HG03354 (cell line): ENCODE measurements around the gene GNAS.

ENCODE experiments used
- ATAC-seq: cut with Tn5 transposase; IDR thresholded peaks from one replicate; pipeline ENCODE4 v1.9.1; 2021; ENCODE audit warnings: mild to moderate bottlenecking; ENCODE audit not compliant: unreplicated experiment, poor library complexity, severe bottlenecking

GNAS gene

DNA sequence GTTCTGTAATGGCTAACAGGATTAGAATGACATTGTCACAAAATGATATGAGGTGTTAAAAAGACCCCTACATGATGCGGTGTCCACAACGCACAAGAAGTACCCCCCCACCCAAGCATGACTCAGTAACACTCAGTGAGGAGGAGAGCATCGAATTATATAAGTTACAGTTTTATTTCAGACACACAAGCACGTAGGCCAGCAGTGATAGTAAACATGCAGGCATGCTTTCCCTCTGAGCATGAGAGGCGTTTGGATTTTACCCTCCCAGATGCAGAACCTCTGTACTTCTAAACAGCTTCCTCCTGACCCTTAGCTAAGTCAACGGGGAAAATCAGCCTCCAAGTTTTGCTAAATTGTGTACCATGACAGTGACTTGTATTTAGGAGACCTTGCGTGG, 23.9 kb downstream of the GNAS start:
- no peak for ATAC-seq

- no peak for ATAC-seq
Observed at GRCh38 chr20:58877050-58877975, 24.8 kb downstream of the GNAS start.

DNA sequence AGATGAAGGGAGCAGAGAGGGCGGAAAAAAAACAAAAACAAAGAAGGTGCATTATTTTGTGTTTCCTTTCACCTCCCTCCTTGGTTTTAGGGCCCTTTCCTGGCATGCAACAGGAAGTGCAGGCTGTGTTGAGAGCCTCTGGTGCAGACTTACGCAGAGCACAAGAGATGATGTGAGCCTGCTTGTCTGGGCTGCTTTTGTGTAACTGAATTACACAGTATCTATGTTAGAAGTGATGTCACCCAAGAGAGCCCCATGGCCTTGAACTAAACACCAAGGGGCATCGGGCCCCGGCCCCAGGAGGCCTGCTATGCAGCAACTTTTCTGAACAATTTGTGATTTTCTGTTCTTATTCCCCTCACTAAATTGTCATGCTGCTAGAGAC, 25.5 kb downstream of the GNAS start:
- ATAC-seq: no peak

GRCh38 chr20:58878399-58878798, 25.9 kb downstream of the GNAS start:
- no peak for ATAC-seq

- no peak for ATAC-seq
Observed at GRCh38 chr20:58880441-58880840, 27.9 kb downstream of the GNAS start.

DNA sequence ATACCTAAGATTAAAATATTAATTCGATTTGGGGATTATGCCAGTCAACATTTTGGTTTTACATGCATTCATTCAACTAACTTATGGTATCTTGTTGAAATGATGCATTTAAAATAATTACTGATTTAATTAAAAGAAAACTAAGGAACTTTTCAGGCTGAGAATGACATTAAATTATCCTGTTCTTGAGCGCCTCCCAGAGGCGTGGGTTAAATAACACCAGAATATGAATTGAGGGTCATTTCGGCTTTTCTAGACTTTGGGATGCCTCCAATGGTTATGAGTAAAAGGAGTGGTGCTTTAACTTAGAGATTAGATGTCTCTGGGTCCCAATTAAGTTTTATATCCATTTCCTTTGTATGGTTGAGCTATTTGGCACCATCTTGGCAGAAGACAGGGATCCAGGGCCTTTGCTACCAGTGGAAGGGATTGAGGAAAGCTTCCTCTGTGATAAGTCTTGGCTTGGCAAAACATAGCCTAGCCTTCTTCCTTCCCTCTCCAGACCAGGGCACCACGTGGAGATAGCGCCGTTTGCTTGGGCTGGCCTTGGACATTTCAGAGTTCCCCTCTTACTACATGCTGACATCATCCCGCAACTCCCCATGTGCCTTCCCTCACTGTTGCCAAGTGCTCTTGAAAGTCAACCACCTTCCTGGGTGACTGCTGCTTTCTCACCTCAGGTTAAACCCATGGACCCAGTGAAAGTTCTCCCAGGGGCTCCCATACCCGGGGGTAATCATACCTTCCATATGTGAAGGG, 28.7 kb downstream of the GNAS start:
- no peak for ATAC-seq

- no peak for ATAC-seq
Observed at GRCh38 chr20:58882704-58883089, 30.2 kb downstream of the GNAS start.

GRCh38 chr20:58883241-58883691, 30.8 kb downstream of the GNAS start:
- ATAC-seq: no peak

DNA sequence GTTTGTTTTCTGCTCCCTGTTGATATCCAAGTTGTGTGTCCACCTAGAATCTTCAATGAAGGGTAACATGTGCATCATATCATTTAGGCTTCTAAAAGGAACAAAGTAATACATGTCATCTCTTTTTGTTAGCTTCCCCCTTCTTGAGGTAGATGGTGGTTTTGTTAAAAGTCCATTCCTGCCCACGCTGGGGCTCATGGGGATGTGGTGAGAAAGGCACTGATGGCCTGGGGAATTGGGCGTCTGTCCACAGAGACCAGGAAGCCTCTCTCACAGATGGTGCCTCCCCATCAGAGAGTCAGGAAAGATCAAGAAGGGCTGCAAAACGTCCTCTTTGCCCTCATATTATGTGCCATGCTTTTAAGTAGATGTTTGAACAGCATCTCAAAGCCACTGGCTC, 32.5 kb downstream of the GNAS start:
- no peak for ATAC-seq

DNA sequence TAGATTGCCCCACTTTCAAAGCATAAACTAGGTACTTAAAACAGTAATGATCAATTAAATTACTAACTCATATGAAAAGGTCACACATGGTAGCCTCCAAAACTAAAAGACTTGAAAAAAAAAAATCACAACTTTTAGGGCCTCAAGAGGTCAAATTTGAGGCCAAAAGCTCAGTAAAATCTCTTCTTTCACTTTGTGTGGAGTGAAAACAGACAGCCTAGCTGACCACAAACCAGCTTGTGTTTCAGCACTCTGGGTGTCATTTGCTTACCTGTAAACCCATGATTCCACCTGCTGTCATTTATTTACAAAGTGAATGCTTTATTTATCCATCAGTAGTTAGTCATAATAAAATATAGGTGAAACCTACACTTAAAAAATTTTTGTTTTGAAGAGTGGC, 34.0 kb downstream of the GNAS start:
- ATAC-seq: no peak

- ATAC-seq: no peak
Observed at GRCh38 chr20:58888103-58888502, 35.6 kb downstream of the GNAS start.

GRCh38 chr20:58888521-58889333, 36.2 kb downstream of the GNAS start:
- ATAC-seq: peak; percentile 45

- no peak for ATAC-seq
Observed at GRCh38 chr20:58889334-58889760, 36.8 kb downstream of the GNAS start.

- ATAC-seq: no peak
Observed at GRCh38 chr20:58889798-58890517, 37.4 kb downstream of the GNAS start.

DNA sequence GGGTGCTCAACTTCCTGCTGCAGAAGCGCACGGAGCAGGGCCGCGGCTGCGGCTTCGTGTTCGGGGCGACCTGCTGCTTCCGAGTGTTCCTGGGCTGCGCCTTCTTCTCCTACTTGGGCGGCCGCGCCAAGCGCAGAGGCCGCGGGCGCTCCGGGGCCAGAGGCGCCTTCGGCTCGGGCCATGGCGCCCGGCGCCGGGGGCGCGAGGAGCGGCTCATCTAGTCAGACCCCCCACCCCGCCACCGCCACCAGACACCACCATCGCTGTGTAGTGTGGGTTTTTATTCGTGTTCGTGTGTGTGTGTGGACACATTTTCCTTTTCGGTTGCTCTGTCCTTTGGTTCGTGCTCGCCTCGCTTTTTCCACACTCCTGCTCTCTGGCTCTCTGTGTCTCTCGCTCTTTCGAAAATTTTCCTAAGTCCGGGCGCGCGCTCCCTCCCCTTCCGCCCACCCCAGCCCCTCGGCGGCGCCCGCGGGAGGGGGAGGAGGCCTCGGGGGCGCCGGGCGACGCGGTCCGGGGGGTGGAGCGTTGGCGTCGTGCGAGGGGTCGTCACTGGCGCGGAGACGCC, 38.1 kb downstream of the GNAS start:
- ATAC-seq: peak; percentile 29

DNA sequence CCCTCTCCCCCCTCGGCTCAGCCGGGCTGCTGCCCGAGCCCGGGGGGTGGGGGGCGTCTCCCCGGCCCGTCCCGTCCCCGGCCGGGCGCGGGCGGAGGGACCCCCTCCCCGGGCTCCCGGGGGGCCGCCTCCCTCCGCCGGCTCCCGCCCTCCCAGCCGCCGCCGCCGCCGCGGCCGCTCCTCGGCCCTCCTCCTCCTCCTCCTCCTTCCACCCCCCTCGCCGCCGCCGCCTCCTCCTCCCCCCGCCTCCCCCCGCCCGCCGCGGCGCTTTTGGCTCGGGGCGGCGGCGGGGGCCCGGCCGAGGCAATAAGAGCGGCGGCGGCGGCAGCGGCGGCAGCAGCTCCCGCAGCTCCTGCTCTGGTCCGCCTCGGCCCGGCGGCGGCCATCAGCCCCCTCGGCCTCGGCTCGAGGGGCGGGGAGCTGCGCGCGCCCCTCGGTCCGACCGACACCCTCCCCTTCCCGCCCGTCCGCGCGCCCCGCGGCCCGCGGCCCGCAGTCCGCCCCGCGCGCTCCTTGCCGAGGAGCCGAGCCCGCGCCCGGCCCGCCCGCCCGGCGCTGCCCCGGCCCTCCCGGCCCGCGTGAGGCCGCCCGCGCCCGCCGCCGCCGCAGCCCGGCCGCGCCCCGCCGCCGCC, 38.7 kb downstream of the GNAS start:
- peak; percentile 29 for ATAC-seq

DNA sequence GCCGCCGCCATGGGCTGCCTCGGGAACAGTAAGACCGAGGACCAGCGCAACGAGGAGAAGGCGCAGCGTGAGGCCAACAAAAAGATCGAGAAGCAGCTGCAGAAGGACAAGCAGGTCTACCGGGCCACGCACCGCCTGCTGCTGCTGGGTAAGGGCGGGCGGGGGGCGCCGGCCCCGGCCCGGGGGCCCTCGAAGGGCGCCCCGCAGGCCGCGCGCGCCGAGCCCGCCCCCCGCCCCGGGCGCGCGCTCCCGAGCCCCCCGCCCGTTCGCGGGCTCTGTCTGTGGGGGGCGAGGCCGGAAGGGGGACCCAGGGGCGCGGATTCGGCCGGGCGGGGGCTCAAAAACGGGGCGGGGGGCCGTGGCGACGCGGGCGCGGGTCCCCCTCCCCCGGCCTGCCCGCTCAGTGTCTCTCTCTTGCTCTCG, 39.2 kb downstream of the GNAS start:
- peak; percentile 11 for ATAC-seq

- ATAC-seq: peak; percentile 14
Observed at GRCh38 chr20:58892141-58892931, 39.8 kb downstream of the GNAS start.
